Measurements from ENCODE around the gene VRK1.

Gene VRK1

DNA sequence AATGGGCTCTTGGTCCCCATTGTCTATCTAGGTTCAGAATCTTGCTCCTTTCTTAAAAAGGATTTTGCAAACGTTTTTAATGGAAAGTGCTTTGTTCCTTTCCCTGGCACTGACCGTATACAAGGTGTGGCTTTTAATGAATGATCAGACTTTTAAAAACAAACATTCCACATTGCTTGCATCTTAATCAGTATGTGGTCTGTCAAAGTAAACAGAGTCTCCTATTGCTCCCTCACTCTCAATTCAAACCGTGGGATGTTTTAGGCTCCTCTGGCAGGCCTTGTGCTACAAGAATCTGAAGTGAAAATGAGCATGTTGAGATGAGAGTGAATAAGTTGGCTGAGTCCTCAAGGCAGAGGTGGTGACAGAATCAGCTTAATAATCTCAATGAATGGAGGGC, 107.0 kb downstream of the VRK1 start:
- Histone ChIP-seq H4K12ac (ENCODE audit: low read depth, low read length) (no peak overlapping the region), H3K4me1 (ENCODE audit: control insufficient read depth in 1 of 2, insufficient read depth in 2 of 2, low read length in 2 of 2) (no peaks in the 10 kb centered on the region), H3K27ac (ENCODE audit: low read depth, low read length) (no peak overlapping the region), H2BK120ac (ENCODE audit: insufficient read depth, low read length, poor library complexity) (no peak overlapping the region), H3K9me3 (ENCODE audit: insufficient read depth, low read depth, low read length) (no peaks in the 10 kb centered on the region), H3K4me3 (ENCODE audit: low read depth, low read length) (no peak overlapping the region), H3K18ac (ENCODE audit: low read length) (no peak overlapping the region), H3K27me3 (ENCODE audit: insufficient read depth, low read length) (no peaks in the 10 kb centered on the region), H2BK5ac (ENCODE audit: low read depth, low read length, poor library complexity) (no peak overlapping the region), H4K8ac (ENCODE audit: low read depth, low read length) (no peak overlapping the region), H2BK12ac (ENCODE audit: low read length) (no peak overlapping the region), H3K23ac (ENCODE audit: low read length) (no peak overlapping the region), H3K4me2 (ENCODE audit: low read length) (no peak overlapping the region), H3K36me3 (ENCODE audit: control insufficient read depth in 1 of 2, insufficient read depth in 2 of 2, low read length in 2 of 2) (peaks cover 0 to 2% of the 10 kb centered on the region in 2 experiments), H4K91ac (ENCODE audit: low read depth, low read length) (no peak overlapping the region), H3K79me1 (ENCODE audit: low read length) (no peaks in the 10 kb centered on the region), H3K14ac (ENCODE audit: low read length) (no peak overlapping the region), H2AFZ (ENCODE audit: insufficient read depth, low read length, poor library complexity) (no peak overlapping the region), H3K79me2 (ENCODE audit: control insufficient read depth, insufficient read depth, low read length, poor library complexity) (no peaks in the 10 kb centered on the region), H3K4ac (ENCODE audit: low read depth, low read length) (no peak overlapping the region), H2AK5ac (ENCODE audit: low read length) (no peak overlapping the region), H3K9ac (ENCODE audit: low read length) (no peak overlapping the region)
- no CpG with 5 or more reads among the region's 3 CpGs for WGBS (ENCODE audit: extremely low coverage, insufficient coverage, insufficient read length)
- DNase-seq, result no peak

- no peak overlapping the region for H3K4me2 ChIP-seq (ENCODE audit: low read length)
- H3K27ac ChIP-seq (ENCODE audit: low read depth, low read length), result no peak overlapping the region
- H3K36me3 ChIP-seq (ENCODE audit: control insufficient read depth in 1 of 2, insufficient read depth in 2 of 2, low read length in 2 of 2), result peaks cover 0 to 2% of the 10 kb centered on the region in 2 experiments
- no peaks in the 10 kb centered on the region for H3K9me3 ChIP-seq (ENCODE audit: insufficient read depth, low read depth, low read length)
- H3K18ac ChIP-seq (ENCODE audit: low read length), result no peak overlapping the region
- no peak overlapping the region for H3K23ac ChIP-seq (ENCODE audit: low read length)
- no peaks in the 10 kb centered on the region for H3K79me2 ChIP-seq (ENCODE audit: control insufficient read depth, insufficient read depth, low read length, poor library complexity)
- H3K9ac ChIP-seq (ENCODE audit: low read length), result no peak overlapping the region
- no peak for DNase-seq
- no CpG with 5 or more reads among the region's 1 CpG for WGBS (ENCODE audit: extremely low coverage, insufficient coverage, insufficient read length)
- H4K8ac ChIP-seq (ENCODE audit: low read depth, low read length), result no peak overlapping the region
- no peak overlapping the region for H2BK5ac ChIP-seq (ENCODE audit: low read depth, low read length, poor library complexity)
- no peak overlapping the region for H4K12ac ChIP-seq (ENCODE audit: low read depth, low read length)
- no peak overlapping the region for H2BK12ac ChIP-seq (ENCODE audit: low read length)
- no peak overlapping the region for H3K4me3 ChIP-seq (ENCODE audit: low read depth, low read length)
- no peaks in the 10 kb centered on the region for H3K79me1 ChIP-seq (ENCODE audit: low read length)
- H2BK120ac ChIP-seq (ENCODE audit: insufficient read depth, low read length, poor library complexity), result no peak overlapping the region
- no peak overlapping the region for H3K14ac ChIP-seq (ENCODE audit: low read length)
- no peak overlapping the region for H3K4ac ChIP-seq (ENCODE audit: low read depth, low read length)
- no peak overlapping the region for H4K91ac ChIP-seq (ENCODE audit: low read depth, low read length)
- H2AK5ac ChIP-seq (ENCODE audit: low read length), result no peak overlapping the region
- H3K27me3 ChIP-seq (ENCODE audit: insufficient read depth, low read length), result no peaks in the 10 kb centered on the region
- no peaks in the 10 kb centered on the region for H3K4me1 ChIP-seq (ENCODE audit: control insufficient read depth in 1 of 2, insufficient read depth in 2 of 2, low read length in 2 of 2)
- no peak overlapping the region for H2AFZ ChIP-seq (ENCODE audit: insufficient read depth, low read length, poor library complexity)
These were observed 107.9 kb downstream of the VRK1 start for GRCh38 chr14:96905065-96905464.

- no peak for DNase-seq
- Histone ChIP-seq H3K4ac (ENCODE audit: low read depth, low read length) (no peak overlapping the region), H3K9ac (ENCODE audit: low read length) (no peak overlapping the region), H3K4me3 (ENCODE audit: low read depth, low read length) (no peak overlapping the region), H4K91ac (ENCODE audit: low read depth, low read length) (no peak overlapping the region), H2BK120ac (ENCODE audit: insufficient read depth, low read length, poor library complexity) (no peak overlapping the region), H3K79me1 (ENCODE audit: low read length) (no peaks in the 10 kb centered on the region), H3K14ac (ENCODE audit: low read length) (no peak overlapping the region), H3K9me3 (ENCODE audit: insufficient read depth, low read depth, low read length) (peaks cover 1% of the 10 kb centered on the region), H2AFZ (ENCODE audit: insufficient read depth, low read length, poor library complexity) (no peak overlapping the region), H3K27me3 (ENCODE audit: insufficient read depth, low read length) (no peaks in the 10 kb centered on the region), H3K36me3 (ENCODE audit: control insufficient read depth in 1 of 2, insufficient read depth in 2 of 2, low read length in 2 of 2) (peaks cover 0 to 2% of the 10 kb centered on the region in 2 experiments), H4K8ac (ENCODE audit: low read depth, low read length) (no peak overlapping the region), H3K79me2 (ENCODE audit: control insufficient read depth, insufficient read depth, low read length, poor library complexity) (no peaks in the 10 kb centered on the region), H2BK12ac (ENCODE audit: low read length) (no peak overlapping the region), H3K23ac (ENCODE audit: low read length) (no peak overlapping the region), H2BK5ac (ENCODE audit: low read depth, low read length, poor library complexity) (no peak overlapping the region), H3K4me2 (ENCODE audit: low read length) (no peak overlapping the region), H3K18ac (ENCODE audit: low read length) (no peak overlapping the region), H4K12ac (ENCODE audit: low read depth, low read length) (no peak overlapping the region), H3K4me1 (ENCODE audit: control insufficient read depth in 1 of 2, insufficient read depth in 2 of 2, low read length in 2 of 2) (no peaks in the 10 kb centered on the region), H2AK5ac (ENCODE audit: low read length) (no peak overlapping the region), H3K27ac (ENCODE audit: low read depth, low read length) (no peak overlapping the region)
- WGBS (ENCODE audit: extremely low coverage, insufficient coverage, insufficient read length), result no CpG with 5 or more reads among the region's 3 CpGs
These were observed 108.6 kb downstream of the VRK1 start for GRCh38 chr14:96905825-96906224.

- peaks cover 1% of the 10 kb centered on the region for H3K9me3 ChIP-seq (ENCODE audit: insufficient read depth, low read depth, low read length)
- no peak overlapping the region for H3K14ac ChIP-seq (ENCODE audit: low read length)
- no peak overlapping the region for H2BK5ac ChIP-seq (ENCODE audit: low read depth, low read length, poor library complexity)
- H2AK5ac ChIP-seq (ENCODE audit: low read length), result no peak overlapping the region
- no CpG with 5 or more reads among the region's 1 CpG for WGBS (ENCODE audit: extremely low coverage, insufficient coverage, insufficient read length)
- no peak overlapping the region for H4K8ac ChIP-seq (ENCODE audit: low read depth, low read length)
- H2BK12ac ChIP-seq (ENCODE audit: low read length), result no peak overlapping the region
- no peak overlapping the region for H3K4ac ChIP-seq (ENCODE audit: low read depth, low read length)
- no peaks in the 10 kb centered on the region for H3K79me1 ChIP-seq (ENCODE audit: low read length)
- H3K18ac ChIP-seq (ENCODE audit: low read length), result no peak overlapping the region
- H3K4me1 ChIP-seq (ENCODE audit: control insufficient read depth in 1 of 2, insufficient read depth in 2 of 2, low read length in 2 of 2), result no peaks in the 10 kb centered on the region
- H3K9ac ChIP-seq (ENCODE audit: low read length), result no peak overlapping the region
- H4K12ac ChIP-seq (ENCODE audit: low read depth, low read length), result no peak overlapping the region
- H2BK120ac ChIP-seq (ENCODE audit: insufficient read depth, low read length, poor library complexity), result no peak overlapping the region
- H4K91ac ChIP-seq (ENCODE audit: low read depth, low read length), result no peak overlapping the region
- no peaks in the 10 kb centered on the region for H3K27me3 ChIP-seq (ENCODE audit: insufficient read depth, low read length)
- H3K4me3 ChIP-seq (ENCODE audit: low read depth, low read length), result no peak overlapping the region
- H3K23ac ChIP-seq (ENCODE audit: low read length), result no peak overlapping the region
- no peak overlapping the region for H3K4me2 ChIP-seq (ENCODE audit: low read length)
- no peak overlapping the region for H3K27ac ChIP-seq (ENCODE audit: low read depth, low read length)
- no peak for DNase-seq
- peaks cover 0 to 2% of the 10 kb centered on the region in 2 experiments for H3K36me3 ChIP-seq (ENCODE audit: control insufficient read depth in 1 of 2, insufficient read depth in 2 of 2, low read length in 2 of 2)
- H2AFZ ChIP-seq (ENCODE audit: insufficient read depth, low read length, poor library complexity), result no peak overlapping the region
- no peaks in the 10 kb centered on the region for H3K79me2 ChIP-seq (ENCODE audit: control insufficient read depth, insufficient read depth, low read length, poor library complexity)
These were observed 109.3 kb downstream of the VRK1 start for GRCh38 chr14:96906434-96906833.
